Suprapubic skin (tissue), 3 donors: ENCODE data around the gene CADM1.

Experiments
- EP300 ChIP-seq: sonication (generic); formaldehyde crosslinking; IDR thresholded peaks from one replicate; pipeline ENCODE4 v1.6.1; 2017; ENCODE audit warnings: antibody characterized with exemption
- POLR2A ChIP-seq, 2 donors: fragments of 450-650 bp; IDR thresholded peaks; one replicate each; pipeline ENCODE4 v1.6.1; 2017; ENCODE audit warnings: antibody characterized with exemption in 2 of 2, mild to moderate bottlenecking in 2 of 2, moderate library complexity in 2 of 2
- TF ChIP-seq, protein P1 (sequence below), 2 donors: fragments of 200-600 bp in 1 of 2; fragments of 450-650 bp in 1 of 2; sonication (generic) in 1 of 2; IDR thresholded peaks; one replicate each; pipeline ENCODE4 v1.5.1; 2016 to 2019; ENCODE audit warnings: antibody characterized with exemption in 2 of 2, mild to moderate bottlenecking in 1 of 2, moderate library complexity in 1 of 2

DNA sequence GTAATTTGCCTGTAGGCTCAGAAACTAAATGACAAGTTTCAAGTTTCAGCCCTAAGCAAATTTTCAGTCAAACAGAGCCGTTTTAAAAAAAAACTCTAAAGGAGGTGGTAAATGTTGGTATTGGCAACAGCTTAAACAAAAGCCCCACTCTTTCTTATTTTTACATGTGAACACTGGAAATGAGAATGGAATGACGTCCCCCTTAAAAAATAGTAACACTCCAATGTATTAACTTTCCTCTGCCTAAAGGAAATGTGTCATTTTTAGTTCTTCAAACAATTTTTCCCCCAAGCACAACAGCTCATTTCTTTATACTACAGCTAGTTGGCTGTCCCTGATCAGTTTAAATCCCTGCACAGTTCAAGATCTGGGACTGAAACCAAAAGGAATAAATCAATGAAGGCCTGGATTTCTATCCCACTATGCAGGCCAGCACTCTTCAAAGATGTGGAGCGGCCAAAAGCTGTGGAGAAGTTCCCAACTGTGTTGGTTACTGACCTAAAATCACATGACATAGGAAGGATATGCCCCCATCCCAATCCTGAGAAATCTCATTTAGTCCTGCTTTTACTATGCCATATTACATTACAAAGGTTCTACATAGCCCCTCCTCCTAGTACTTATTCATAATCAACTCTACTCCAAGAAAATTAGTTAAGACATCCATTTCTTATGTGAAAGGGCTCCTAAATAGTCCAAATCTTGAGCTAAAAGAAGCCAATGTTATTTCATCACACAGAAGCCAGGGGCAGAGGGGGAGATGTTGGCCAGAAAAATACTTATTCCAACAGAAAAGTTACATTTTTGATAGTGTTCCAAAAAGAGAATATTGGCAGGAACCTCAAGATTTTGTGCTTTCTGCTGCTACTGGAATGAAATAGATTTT, 95.9 kb downstream of the CADM1 start:
- TF ChIP-seq, protein P1, sequence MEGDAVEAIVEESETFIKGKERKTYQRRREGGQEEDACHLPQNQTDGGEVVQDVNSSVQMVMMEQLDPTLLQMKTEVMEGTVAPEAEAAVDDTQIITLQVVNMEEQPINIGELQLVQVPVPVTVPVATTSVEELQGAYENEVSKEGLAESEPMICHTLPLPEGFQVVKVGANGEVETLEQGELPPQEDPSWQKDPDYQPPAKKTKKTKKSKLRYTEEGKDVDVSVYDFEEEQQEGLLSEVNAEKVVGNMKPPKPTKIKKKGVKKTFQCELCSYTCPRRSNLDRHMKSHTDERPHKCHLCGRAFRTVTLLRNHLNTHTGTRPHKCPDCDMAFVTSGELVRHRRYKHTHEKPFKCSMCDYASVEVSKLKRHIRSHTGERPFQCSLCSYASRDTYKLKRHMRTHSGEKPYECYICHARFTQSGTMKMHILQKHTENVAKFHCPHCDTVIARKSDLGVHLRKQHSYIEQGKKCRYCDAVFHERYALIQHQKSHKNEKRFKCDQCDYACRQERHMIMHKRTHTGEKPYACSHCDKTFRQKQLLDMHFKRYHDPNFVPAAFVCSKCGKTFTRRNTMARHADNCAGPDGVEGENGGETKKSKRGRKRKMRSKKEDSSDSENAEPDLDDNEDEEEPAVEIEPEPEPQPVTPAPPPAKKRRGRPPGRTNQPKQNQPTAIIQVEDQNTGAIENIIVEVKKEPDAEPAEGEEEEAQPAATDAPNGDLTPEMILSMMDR (IDR thresholded peaks at IDR 0.05), result no peak
- TF ChIP-seq EP300, result no peak
- no peak for TF ChIP-seq POLR2A (IDR thresholded peaks at IDR 0.05)
